ENCODE measurements around the gene PDE4D.
"Not testable (repeated sequence)": the region's sequence is repeated elsewhere in the genome, so short reads cannot be mapped to it uniquely, and the experiment has no call there.

Gene PDE4D

GRCh38 chr5:59092758-59093157 is 800.8 kb downstream of the PDE4D start:
- no peak for DNase-seq

- no peak for DNase-seq
Measured at GRCh38 chr5:59091965-59092364, 801.6 kb downstream of the PDE4D start.

DNA sequence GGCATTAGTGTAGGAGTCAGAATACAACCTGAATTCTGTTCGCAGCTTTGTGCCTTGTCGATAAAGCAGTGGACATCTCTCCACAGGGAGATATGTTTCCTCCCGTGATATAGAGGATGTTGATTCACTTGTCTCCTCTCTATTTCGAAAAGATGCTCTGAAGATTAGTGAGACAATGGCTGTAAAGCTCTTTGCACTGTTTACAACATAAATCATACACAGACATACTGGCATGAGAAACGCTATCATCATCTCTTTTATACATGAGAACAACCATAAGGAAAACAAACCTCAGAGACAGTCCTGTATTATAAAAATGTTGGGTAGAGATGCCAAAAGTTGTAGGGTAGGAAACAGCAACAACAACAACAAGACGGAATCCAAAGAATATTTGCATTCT is 803.2 kb downstream of the PDE4D start:
- no peak for DNase-seq

DNA sequence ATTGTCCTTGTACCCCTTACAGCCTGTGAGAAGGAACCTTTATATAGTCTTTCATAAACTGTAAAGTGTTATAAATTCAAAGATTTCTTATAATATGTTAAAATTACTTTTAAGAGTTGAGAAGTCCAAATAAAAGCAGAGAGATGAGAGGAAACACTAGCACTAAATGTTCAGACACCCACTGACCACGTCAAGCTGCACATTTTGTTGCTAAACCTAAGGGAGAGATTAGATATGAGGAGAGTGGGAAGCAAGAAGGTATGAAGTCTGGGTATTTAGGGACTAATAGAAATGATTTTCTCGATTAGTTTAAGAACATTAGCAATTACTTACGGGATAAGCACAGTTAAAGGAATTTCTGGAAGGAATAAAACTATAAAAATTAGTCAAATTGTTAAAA is 803.8 kb downstream of the PDE4D start:
- DNase-seq, result no peak

GRCh38 chr5:59088546-59088945 is 805.0 kb downstream of the PDE4D start:
- DNase-seq, result no peak

GRCh38 chr5:59086024-59086423 is 807.5 kb downstream of the PDE4D start:
- DNase-seq, result no peak

DNA sequence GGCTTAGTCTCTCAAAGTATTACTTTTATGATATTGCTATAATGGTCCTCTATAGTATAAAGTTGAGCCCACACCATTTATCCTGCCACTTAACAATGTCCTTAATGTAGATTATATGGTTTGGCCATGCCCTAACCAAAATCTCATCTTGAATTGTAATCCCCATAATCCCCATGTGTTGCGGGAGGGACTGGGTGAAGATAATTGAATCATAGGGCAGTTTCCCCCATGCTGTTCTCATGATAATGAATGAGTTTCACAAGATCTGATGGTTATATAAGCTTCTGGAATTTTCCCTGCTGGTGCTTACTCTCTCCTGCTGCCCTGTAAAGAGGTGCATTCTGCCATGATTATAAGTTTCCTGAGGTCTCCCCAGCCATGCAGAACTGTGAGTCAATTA is 811.8 kb downstream of the PDE4D start:
- no peak for DNase-seq

- DNase-seq, result no peak
Measured at GRCh38 chr5:59079622-59080620, 813.6 kb downstream of the PDE4D start.

DNA sequence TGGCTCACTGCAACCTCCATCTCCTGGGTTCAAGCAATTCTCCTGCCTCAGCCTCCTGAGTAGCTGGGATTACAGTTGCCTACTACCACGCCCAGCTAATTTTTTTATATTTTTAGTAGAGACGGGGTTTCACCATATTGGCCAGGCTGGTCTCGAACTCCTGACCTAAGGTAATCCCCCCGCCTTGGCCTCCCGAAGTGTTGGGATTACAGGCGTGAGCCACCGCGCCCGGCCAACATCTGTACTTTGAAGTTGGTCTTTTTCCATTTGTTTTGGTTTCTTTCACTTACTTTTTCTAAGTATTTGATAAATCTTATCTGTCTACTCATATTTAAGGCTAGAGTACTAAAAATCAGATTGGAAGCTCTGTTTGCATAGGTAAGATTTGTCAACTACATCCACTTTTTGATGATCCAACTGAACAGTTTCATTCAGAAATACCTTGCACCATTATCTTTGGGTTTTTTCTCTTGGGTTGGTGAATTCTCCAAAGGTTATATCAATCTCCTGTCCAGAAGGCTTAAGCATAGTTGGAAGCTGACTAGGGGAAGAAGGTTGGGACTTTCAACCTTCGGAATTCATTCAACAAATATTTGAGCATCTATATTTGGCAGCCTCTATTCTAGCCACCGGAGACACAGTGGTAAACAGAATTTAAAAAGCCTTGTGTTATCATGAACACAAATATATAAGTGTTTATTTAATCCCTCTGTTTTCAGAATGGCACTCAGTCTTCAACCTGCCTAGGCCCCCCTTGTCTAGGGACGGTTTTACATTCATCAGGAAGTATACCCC is 821.6 kb downstream of the PDE4D start:
- no peak for DNase-seq

- DNase-seq, result no peak
Measured at GRCh38 chr5:59069438-59070079, 824.0 kb downstream of the PDE4D start.

GRCh38 chr5:59067956-59068656 is 825.4 kb downstream of the PDE4D start:
- DNase-seq, result no peak

GRCh38 chr5:59066367-59067163 is 827.0 kb downstream of the PDE4D start:
- no peak for DNase-seq

DNA sequence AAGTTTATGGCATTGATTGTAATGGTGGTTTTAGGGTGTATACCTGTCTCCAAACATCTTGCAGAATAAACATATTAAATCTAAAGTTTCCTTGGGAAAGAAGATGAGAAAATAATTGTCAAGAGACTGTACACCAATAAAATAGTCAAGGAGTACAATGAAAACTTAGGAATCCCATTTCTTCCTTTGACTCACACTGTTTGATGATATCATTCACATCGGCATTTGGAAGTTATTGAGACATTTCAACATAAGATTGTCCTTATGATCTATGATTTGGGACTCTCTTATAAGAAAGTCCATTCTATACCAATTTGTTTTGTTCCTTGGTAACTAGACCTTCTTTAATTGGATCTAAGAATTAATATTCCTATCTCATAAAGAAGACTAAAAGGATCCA is 828.0 kb downstream of the PDE4D start:
- DNase-seq, result no peak

DNA sequence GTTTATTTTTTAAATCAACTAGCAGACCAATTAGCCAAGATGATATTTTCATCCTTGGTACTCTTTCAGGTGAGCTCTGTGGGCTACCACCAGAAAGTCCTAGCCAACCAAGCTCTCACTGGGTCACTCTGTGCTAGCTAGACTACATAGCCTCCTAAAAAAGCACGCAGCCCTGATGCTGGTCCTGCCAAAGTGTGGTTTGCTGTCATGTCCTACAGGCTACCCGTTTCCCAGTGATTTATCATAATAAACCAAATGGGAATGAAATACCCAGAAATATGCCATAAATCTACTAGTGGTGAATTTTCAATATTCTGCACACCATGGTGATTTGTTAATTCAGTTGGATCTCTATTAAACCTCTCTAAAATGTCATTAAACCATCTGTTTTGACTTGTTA is 829.2 kb downstream of the PDE4D start:
- no peak for DNase-seq

DNA sequence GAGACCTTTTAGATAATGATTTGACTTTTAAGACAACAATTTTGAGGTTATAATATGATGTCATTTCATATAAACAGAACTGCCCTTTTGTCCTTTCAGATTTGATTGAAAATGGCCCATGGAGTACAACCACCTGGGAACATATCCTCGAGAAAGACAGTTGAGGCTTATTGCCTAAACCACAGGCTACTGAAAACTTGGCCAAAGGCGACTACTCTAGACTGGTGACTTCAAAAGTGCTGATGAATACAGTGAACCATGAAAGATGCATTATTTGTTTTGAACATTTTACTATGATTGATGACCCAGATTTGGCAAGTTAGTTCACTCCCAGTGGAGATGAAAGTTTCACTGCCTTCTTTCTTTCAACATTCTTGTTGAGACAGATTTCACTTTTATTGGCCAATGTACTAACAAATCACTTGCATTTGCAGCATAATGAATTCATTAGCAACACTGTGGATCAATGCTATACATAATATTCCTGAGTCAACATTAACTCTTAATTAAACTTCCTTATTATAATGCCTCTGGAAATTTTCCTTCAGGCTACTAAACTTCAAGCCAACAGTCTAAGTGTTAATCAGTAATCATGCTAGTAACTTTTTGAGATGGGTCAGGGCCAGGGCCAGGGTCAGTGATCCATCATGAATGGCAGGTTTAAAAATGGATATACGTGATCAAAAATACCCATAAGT is 830.4 kb downstream of the PDE4D start:
- DNase-seq, result no peak

DNA sequence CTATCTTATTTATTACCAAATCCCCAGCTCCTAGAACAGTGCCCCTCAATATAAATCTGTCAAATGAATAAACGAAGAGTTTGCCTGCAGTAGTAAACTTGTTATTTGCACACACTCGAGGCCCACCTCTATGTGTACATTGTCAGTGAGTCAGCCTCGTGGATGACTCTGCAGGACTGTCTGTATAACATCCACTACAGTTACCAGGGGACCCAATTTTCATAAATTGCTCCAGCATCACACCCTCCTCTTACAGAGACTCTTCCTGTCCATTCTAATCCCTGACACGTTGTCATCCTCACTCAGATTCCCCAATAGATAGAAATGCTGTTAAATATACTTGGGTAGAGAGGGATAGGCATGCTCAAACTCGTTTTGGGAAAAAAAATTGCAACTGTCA is 832.1 kb downstream of the PDE4D start:
- no peak for DNase-seq

GRCh38 chr5:59058969-59059687 is 834.4 kb downstream of the PDE4D start:
- DNase-seq, result no peak

DNA sequence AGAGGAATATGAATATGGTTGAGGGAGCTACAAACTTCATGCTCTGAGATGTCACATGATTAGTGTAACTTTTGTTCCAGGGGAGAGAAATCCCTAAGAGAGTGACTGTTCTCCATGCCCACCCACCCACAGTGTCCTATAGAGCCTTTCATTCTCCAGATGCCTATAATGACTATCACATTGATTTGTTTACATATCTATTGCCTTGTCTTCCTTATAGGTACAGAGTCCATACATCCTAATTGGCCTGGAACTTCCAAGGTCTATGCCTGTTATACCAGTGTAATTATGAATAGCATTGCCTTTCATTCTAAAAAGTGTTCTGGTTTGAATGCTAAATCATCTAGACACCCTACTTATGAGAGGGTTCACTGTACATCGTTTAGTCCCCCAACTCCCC is 835.3 kb downstream of the PDE4D start:
- DNase-seq, result no peak

DNA sequence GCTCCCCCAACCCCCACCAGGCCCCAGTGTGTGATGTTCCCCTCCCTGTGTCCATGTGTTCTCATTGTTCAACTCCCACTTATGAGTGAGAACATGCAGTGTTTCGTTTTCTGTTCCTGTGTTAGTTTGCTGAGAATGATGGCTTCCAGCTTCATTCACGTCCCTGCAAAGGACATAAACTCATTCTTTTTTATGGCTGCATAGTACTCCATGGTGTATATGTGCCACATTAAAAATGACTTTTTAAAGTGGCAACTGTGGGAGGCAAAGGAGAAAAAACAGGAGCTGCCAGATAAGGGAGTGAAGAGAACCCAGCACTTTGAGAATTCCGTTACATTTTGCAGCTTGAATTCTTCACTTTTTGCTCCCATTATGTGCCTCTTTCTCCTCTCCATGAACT is 836.9 kb downstream of the PDE4D start:
- not testable (repeated sequence) for DNase-seq

- no peak for DNase-seq
Measured at GRCh38 chr5:59055745-59056448, 837.6 kb downstream of the PDE4D start.

Data from activated T-cell treated with anti-CD3 and anti-CD28 coated beads for 4 hours (primary cell).